Measurements from ENCODE around the gene GFRA1. TPM values are rescaled to one million over a fixed set of nuclear protein-coding genes. Genes with fewer than 3 reads are reported as not detected.
A peak's percentile ranks its signal among the peaks of the same experiment; 100 is the strongest.

The GFRA1 gene
- total and polyA plus RNA-seq, 2 of the 8 experiments (the other 6 are each of a cell fraction or from before 2014, with no cell fraction given): 1.1 to 2.0 TPM

DNA sequence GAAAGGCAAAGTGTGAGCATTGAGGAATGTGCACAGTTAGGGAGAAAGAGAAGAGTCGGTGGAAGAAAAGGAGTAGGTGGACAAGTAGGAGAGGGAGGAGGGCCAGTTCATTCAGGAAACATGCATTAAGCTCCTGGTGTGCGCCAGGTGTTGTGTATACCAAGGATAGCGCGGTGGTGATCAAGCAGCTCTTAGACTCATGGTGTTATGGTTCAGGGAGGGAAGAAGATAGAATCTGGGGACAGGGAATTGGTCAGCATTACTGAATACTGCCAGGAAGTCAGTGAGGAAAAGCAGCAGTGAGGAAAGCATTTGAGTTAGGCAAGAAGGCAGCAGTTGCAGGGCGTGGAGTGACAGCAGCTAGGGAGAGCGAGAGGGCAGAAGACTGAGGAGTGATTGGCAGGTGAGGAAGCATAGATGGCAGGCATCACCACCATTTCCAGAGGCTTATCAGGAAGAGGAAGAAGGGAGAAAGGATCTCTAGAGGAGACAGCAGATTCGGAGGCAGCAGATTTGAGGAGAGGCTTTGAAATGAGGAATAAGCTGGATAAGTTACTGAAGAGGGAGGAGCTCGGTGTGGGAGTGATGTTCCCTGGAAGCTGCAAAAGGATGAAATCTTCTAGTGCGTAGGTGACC, 265.6 kb downstream of the GFRA1 start:
- Histone ChIP-seq H3K23me2 (ENCODE audit: low read depth, low read length) (no peaks in the 10 kb centered on the region), H3K4me3 (ENCODE audit: extremely low read depth in 1 of 4, insufficient read depth in 2 of 4, low read depth in 3 of 4, low read length in 4 of 4) (no peak overlapping the region), H3K27ac (ENCODE audit: low read depth, low read length) (no peak overlapping the region), H3K4me1 (replicated peaks in 1 of 4; ENCODE audit: control insufficient read depth in 3 of 4, insufficient read depth in 4 of 4, low read length in 3 of 4) (no peaks in the 10 kb centered on the region), H3K36me3 (ENCODE audit: control insufficient read depth in 2 of 4, insufficient read depth in 4 of 4, low read length in 3 of 4) (no peaks in the 10 kb centered on the region), H2BK15ac (ENCODE audit: low read length) (0 out of 2 replicates have a peak overlapping the region, but pooled peaks have one; percentile 77), H3K4ac (replicated peaks; ENCODE audit: insufficient read length, low read depth, low read length) (no peak overlapping the region), H2BK5ac (ENCODE audit: low read depth, low read length) (no peak overlapping the region), H3K9me3 (ENCODE audit: insufficient read depth in 2 of 2, low read depth in 1 of 2, low read length in 1 of 2) (no peaks in the 10 kb centered on the region), H3K9ac (replicated peaks in 1 of 4; ENCODE audit: extremely low read depth in 1 of 4, low read depth in 3 of 4, low read length in 3 of 4) (no peak overlapping the region), H3K4me2 (ENCODE audit: insufficient read depth in 1 of 2, low read depth in 2 of 2, low read length in 2 of 2) (no peak overlapping the region), H4K8ac (ENCODE audit: extremely low read depth, insufficient read depth, low read length) (no peak overlapping the region), H2AK5ac (ENCODE audit: low read depth, low read length) (0 out of 2 replicates have a peak overlapping the region, but pooled peaks have one; percentile 39), H3K27me3 (replicated peaks in 1 of 4; ENCODE audit: control insufficient read depth in 3 of 4, extremely low read depth in 1 of 4, insufficient read depth in 3 of 4, low read length in 3 of 4) (no peaks in the 10 kb centered on the region), H4K5ac (ENCODE audit: insufficient read length, low read depth, low read length) (no peak overlapping the region), H3K79me2 (ENCODE audit: control insufficient read depth in 1 of 2, insufficient read depth in 2 of 2, low read length in 2 of 2) (no peaks in the 10 kb centered on the region), H3K56ac (replicated peaks; ENCODE audit: insufficient read length, low read depth, low read length) (peak overlapping the region; percentile 33), H2BK120ac (replicated peaks; ENCODE audit: low read depth, low read length) (no peak overlapping the region), H3K14ac (ENCODE audit: insufficient read length) (no peak overlapping the region), H3K79me1 (ENCODE audit: low read depth, low read length) (no peaks in the 10 kb centered on the region), H2AFZ (ENCODE audit: low read length) (peak overlapping the region; percentile 22; the same call in 1 of the 2 replicates), H4K20me1 (replicated peaks in 1 of 2; ENCODE audit: control insufficient read depth in 1 of 2, insufficient read depth in 2 of 2, low read length in 2 of 2) (no peaks in the 10 kb centered on the region), H3K18ac (ENCODE audit: extremely low read depth, low read length) (no peak overlapping the region), H2BK20ac (ENCODE audit: low read length) (no peak overlapping the region), H4K91ac (replicated peaks; ENCODE audit: insufficient read length, low read length) (no peak overlapping the region), H2BK12ac (ENCODE audit: low read depth, low read length) (no peak overlapping the region), H3K23ac (ENCODE audit: insufficient read length) (no peak overlapping the region)
- DNase-seq (ENCODE audit: low read depth in 1 of 2, low spot score in 2 of 2) (no peak), FAIRE-seq (no peak)
- WGBS, 2 experiments (ENCODE audit: extremely low coverage in 1 of 2, insufficient coverage in 1 of 2, insufficient read length in 1 of 2, insufficient replicate concordance in 2 of 2, low coverage in 1 of 2, low lambda C conversion rate in 2 of 2, missing lambda C conversion rate in 1 of 2): 91% methylated on average over 9 of the region's 9 CpGs; no CpG with 5 or more reads in 1 of the 2 experiments
- ChIA-PET POLR2A (ENCODE audit: partially characterized antibody) (no interaction called here), CTCF (ENCODE audit: partially characterized antibody) (interaction anchor here (0.6 to 1.2 kb wide), 5 partner anchors 23 to 209 kb away, joined by 3 read pairs; no protein-coding TSS in a partner anchor)
- TF ChIP-seq SP1 (IDR thresholded peaks at IDR 0.05; ENCODE audit: low read depth, low read length): no peak
- no peak for TF ChIP-seq JUN (IDR thresholded peaks at IDR 0.05; ENCODE audit: low read depth, low read length)
- TF ChIP-seq CBX5 (IDR thresholded peaks at IDR 0.05; ENCODE audit: low read depth, low read length): no peak
- no peak for TF ChIP-seq SUZ12 (IDR thresholded peaks at IDR 0.05; ENCODE audit: low read length)
- TF ChIP-seq RFX5 (IDR thresholded peaks at IDR 0.05; ENCODE audit: borderline replicate concordance, low read depth, low read length): no peak
- TF ChIP-seq GTF2F1 (IDR thresholded peaks at IDR 0.05; ENCODE audit: borderline replicate concordance, low read depth, low read length): no peak
